22Rv1 (cell line): ENCODE data around the gene COPS8.
A peak's percentile ranks its signal among the peaks of the same experiment; 100 is the strongest.

Experiments
- H3K27ac ChIP-seq: fragments of 450-650 bp; 2 replicates; pipeline ENCODE4 v1.5.1; 2017
- CTCF ChIP-seq: fragments of 450-650 bp; IDR thresholded peaks from 2 replicates; pipeline ENCODE4 v1.5.1; 2017; ENCODE audit warnings: mild to moderate bottlenecking
- ZFX ChIP-seq: fragments of 450-650 bp; IDR thresholded peaks from 2 replicates; pipeline ENCODE4 v1.6.1; 2017; ENCODE audit warnings: antibody characterized with exemption, borderline replicate concordance

The COPS8 gene

DNA sequence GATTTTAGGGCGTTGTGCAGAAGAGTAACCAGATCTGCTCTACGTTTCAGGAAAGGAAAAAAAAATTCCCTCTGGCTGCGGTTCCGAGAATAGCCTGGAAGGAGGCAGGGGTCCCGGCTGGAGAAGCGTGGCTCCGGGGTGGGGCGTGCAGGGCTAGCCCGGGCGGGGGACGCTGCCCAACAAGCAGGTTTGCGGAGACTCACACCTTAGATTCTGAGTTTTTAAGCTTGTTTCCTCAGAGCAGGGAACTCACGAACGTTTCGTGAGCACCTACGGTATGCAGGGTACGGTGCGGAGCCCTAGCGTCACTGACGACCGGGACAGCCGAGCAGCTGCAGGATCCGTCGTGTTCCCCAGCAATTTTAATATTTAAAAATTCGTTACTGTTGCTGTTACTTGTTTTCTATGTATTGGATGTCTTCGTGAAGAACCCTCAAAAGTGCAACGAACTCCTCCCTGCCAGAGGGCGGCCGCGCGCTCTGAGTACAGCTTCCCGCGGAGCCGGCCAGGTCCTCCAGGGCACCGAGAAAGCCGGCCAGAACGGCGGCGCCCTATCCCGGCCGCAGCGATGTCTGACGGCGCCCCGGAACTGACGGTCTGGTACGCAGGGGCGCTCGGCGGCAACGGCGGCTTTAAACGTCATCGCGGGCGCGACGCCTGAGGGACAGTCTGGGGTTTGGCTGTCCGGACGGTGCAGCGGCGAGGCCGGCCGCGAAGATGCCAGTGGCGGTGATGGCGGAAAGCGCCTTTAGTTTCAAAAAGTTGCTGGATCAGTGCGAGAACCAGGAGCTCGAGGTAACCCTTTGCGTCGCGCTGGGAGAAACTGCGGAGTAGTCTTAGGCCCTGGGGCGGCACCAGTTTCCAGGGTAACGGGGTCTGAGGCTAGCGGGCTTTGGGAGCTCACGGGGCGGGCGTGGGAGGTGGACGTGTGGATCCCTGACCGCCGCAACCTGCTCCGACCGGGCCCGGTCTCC, at the start of gene COPS8:
COPS8 (plus strand) TSS at position 642 of the 974 bp plus-strand sequence; CDS start at position 718, 76 bp downstream.
- TF ChIP-seq ZFX, result no peak
- peak; percentile 45 for TF ChIP-seq CTCF
- peak within 1 kb of the TSS; percentile 50 for H3K27ac ChIP-seq

GRCh38 chr2:237039301-237040031, 46.2 kb upstream of the COPS8 start:
- H3K27ac ChIP-seq, result no peak overlapping the region
- TF ChIP-seq ZFX (no peak), CTCF (no peak)

GRCh38 chr2:237041231-237041630, 44.5 kb upstream of the COPS8 start:
- TF ChIP-seq ZFX, result no peak
- TF ChIP-seq CTCF, result no peak
- no peak overlapping the region for H3K27ac ChIP-seq

- TF ChIP-seq ZFX, result no peak
- TF ChIP-seq CTCF, result no peak
- no peak overlapping the region for H3K27ac ChIP-seq
Observed at GRCh38 chr2:237042101-237042500, 43.6 kb upstream of the COPS8 start.

- TF ChIP-seq CTCF (no peak), ZFX (no peak)
Observed at GRCh38 chr2:237043866-237044265, 41.8 kb upstream of the COPS8 start.

DNA sequence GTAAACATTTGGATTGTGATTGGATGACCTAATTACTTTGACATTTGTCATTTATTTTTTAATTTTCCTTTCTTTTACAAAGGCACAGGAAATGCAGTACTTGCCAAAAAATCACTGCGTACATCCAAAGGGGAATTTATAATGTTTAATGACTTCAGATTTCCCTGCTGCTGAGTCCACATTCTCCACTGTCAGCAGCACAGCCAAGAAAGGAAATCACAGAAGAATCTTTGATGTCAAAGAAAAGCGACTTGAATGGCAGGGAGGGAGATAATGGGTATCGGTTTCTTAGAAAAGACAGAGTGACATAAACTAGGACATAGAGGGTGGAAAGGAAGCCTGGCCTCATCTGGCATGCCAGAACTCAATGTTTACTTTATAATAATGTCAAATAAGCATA, 41.4 kb upstream of the COPS8 start:
- TF ChIP-seq ZFX, result no peak
- TF ChIP-seq CTCF, result no peak

More at GRCh38 chr2:237043866-237044265, 41.8 kb upstream of the COPS8 start:
- no peak overlapping the region for H3K27ac ChIP-seq

More for the DNA sequence above, 41.4 kb upstream of the COPS8 start:
- H3K27ac ChIP-seq, result no peak overlapping the region
